Suprapubic skin (tissue), 3 donors: ENCODE results near the gene PSG4.
"Not testable (repeated sequence)": the region's sequence is repeated elsewhere in the genome, so short reads cannot be mapped to it uniquely, and the experiment has no call there.

Source experiments
- CTCF ChIP-seq, 2 donors: fragments of 200-600 bp in 1 of 2; fragments of 450-650 bp in 1 of 2; sonication (generic) in 1 of 2; IDR thresholded peaks; one replicate each; pipeline ENCODE4 v1.5.1; 2016 to 2019; ENCODE audit warnings: antibody characterized with exemption in 2 of 2, mild to moderate bottlenecking in 1 of 2, moderate library complexity in 1 of 2
- EP300 ChIP-seq: sonication (generic); formaldehyde crosslinking; IDR thresholded peaks from one replicate; pipeline ENCODE4 v1.6.1; 2017; ENCODE audit warnings: antibody characterized with exemption

GRCh38 chr19:43179569-43180147 is 25.8 kb downstream of the PSG4 start:
- not testable (repeated sequence) for TF ChIP-seq EP300
- TF ChIP-seq CTCF (IDR thresholded peaks at IDR 0.05) = peak in 1 of 2 donors; percentile 23
